ENCODE data around the gene COA6.

Gene COA6

DNA sequence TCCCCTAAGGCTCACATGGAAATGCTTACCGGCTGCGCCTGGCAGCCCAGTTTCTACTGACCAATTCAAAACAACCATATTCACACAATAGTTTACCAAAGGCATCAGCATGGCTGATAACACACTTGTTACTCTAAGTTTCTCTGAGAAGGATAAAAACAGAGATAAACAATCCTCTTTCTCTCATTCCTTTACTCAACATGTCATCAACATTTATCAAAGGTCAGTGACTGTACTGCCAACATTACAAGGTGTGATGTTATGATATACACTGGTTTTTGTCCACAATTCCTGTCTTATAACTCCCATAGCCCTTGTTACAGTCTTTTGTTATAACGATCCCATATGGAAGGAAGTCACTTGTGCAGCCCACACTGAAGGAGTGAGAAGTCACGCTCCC, 33.6 kb downstream of the COA6 start:
- H3K27ac Mint-ChIP-seq: no peak overlapping the region

DNA sequence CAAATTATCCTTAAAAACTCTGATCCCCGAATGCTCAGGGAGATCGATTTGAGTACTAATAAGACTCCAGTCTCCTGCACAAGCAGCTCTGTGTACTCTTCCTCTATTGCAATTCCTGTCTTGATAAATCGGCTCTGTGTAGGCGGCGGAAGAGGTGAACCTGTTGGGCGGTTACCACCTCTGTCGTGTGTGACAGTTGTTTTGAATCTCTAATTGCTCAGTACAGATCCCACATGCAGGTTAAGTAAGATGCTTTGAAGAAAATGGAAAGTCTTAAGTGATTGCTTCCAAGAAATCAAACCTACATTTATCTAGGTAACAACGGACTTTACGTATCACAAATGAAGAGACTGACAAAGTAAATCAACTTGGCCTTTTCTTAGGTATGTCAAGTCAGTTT, 35.5 kb downstream of the COA6 start:
- ATAC-seq (ENCODE audit: low read depth) (no peak), DNase-seq (ENCODE audit: low spot score in 2 of 2) (no peak)
- H3K9me3 Mint-ChIP-seq: no peaks in the 10 kb centered on the region
- H3K4me3 Mint-ChIP-seq: no peak overlapping the region
- H3K36me3 Mint-ChIP-seq: peaks cover 21% of the 10 kb centered on the region
- H3K27me3 Mint-ChIP-seq: no peaks in the 10 kb centered on the region
- H3K4me1 Mint-ChIP-seq: no peaks in the 10 kb centered on the region
- peak overlapping the region; percentile 17 for H3K27ac Mint-ChIP-seq

More for the DNA sequence above, 33.6 kb downstream of the COA6 start:
- no peak overlapping the region for H3K4me3 Mint-ChIP-seq
- ATAC-seq (ENCODE audit: low read depth) (no peak), DNase-seq (ENCODE audit: low spot score in 2 of 2) (no peak)
- no peaks in the 10 kb centered on the region for H3K27me3 Mint-ChIP-seq
- peaks cover 14% of the 10 kb centered on the region for H3K36me3 Mint-ChIP-seq
- no peaks in the 10 kb centered on the region for H3K9me3 Mint-ChIP-seq
- peaks cover 1% of the 10 kb centered on the region for H3K4me1 Mint-ChIP-seq

DNA sequence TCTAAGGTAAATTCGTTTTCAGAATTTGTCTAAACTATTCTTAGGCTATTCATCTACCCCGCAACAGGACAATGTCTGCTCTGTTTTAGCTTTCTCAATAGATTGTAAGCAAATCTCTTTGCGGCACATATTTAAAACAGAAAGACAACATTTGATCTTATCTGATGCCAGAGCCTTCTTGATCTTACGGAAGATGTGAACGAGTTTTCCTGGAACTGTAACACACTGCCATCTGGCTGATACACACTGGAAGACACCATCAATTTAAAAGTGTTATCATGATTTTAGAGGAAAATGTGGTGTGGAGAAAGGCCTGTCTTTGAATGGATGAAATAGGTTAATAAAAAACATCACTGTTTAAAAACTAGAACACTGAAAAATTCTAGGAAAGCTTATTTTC, 36.1 kb downstream of the COA6 start:
- no peaks in the 10 kb centered on the region for H3K9me3 Mint-ChIP-seq
- no peaks in the 10 kb centered on the region for H3K4me1 Mint-ChIP-seq
- DNase-seq (ENCODE audit: low spot score in 2 of 2): no peak
- H3K36me3 Mint-ChIP-seq: peaks cover 24% of the 10 kb centered on the region
- no peak for ATAC-seq (ENCODE audit: low read depth)
- no peak overlapping the region for H3K4me3 Mint-ChIP-seq
- H3K27ac Mint-ChIP-seq: no peak overlapping the region
- H3K27me3 Mint-ChIP-seq: no peaks in the 10 kb centered on the region

DNA sequence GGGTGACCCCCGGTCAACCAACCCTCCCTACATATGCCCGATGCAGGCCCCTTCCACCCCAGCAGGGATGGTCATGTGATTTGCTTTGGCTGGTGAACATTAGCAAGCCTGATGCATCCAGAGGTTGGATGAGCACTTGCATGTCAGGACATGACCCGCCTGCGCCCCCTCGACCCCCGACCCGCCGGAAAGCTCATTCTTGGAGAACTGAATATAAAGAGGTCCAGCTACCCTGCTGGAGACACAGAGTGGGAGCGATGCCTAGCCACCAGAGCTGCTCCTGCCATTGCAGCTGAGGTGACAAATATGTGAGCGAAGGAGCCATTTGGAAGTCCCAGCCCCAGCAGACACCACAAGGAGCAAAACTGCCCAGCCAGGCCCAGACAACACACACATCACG, 39.6 kb downstream of the COA6 start:
- Mint-ChIP-seq H3K27ac (no peak overlapping the region), H3K36me3 (peaks cover 39% of the 10 kb centered on the region), H3K9me3 (no peaks in the 10 kb centered on the region), H3K27me3 (no peaks in the 10 kb centered on the region), H3K4me1 (no peaks in the 10 kb centered on the region), H3K4me3 (no peak overlapping the region)
- ATAC-seq (ENCODE audit: low read depth) (no peak), DNase-seq (ENCODE audit: low spot score in 2 of 2) (no peak)

DNA sequence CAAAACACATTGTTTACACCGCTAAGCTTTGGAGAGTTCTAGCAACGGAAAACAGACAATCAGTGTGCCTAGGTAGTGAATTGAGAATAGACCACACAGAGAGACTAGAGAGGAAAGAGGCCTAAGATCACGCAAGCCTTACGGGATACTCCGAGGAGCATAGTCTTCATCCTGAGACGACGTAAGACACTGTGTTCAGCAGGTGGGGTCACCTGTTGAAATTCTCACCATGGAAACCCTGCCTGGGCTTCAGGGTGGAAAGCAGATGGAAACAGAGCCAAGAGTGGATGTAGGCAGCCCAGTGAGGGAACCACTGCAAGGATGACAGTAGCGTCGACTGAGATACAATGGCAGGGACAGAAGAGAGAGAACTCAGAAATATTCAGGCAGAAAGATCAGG, 40.2 kb downstream of the COA6 start:
- peaks cover 39% of the 10 kb centered on the region for H3K36me3 Mint-ChIP-seq
- H3K4me1 Mint-ChIP-seq: no peaks in the 10 kb centered on the region
- no peaks in the 10 kb centered on the region for H3K9me3 Mint-ChIP-seq
- ATAC-seq (ENCODE audit: low read depth): no peak
- H3K27me3 Mint-ChIP-seq: no peaks in the 10 kb centered on the region
- peak overlapping the region; percentile 19 for H3K27ac Mint-ChIP-seq
- no peak for DNase-seq (ENCODE audit: low spot score in 2 of 2)
- H3K4me3 Mint-ChIP-seq: no peak overlapping the region

DNA sequence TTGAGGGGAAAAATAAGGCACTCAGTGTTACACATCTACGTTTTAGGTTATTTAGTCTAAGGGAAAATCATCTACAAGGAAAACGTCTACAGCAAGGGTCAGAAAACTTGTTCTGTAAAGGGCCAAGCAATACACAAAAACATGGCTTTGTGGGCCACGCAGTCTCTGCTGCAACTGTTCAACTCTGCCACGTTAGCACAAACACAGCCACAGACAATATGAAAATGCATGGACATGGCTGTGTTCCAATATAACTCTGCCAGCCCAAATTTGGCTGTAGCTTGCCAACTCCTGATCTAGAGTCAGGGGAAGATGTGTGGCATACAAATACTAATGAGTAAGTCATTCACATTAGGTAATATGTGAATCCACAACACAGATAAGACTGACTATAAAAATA, 40.7 kb downstream of the COA6 start:
- Mint-ChIP-seq H3K4me1 (no peaks in the 10 kb centered on the region), H3K27me3 (no peaks in the 10 kb centered on the region), H3K36me3 (peaks cover 39% of the 10 kb centered on the region), H3K27ac (peak overlapping the region; percentile 28), H3K9me3 (no peaks in the 10 kb centered on the region), H3K4me3 (no peak overlapping the region)
- ATAC-seq (ENCODE audit: low read depth) (no peak), DNase-seq (ENCODE audit: low spot score in 2 of 2) (no peak)

DNA sequence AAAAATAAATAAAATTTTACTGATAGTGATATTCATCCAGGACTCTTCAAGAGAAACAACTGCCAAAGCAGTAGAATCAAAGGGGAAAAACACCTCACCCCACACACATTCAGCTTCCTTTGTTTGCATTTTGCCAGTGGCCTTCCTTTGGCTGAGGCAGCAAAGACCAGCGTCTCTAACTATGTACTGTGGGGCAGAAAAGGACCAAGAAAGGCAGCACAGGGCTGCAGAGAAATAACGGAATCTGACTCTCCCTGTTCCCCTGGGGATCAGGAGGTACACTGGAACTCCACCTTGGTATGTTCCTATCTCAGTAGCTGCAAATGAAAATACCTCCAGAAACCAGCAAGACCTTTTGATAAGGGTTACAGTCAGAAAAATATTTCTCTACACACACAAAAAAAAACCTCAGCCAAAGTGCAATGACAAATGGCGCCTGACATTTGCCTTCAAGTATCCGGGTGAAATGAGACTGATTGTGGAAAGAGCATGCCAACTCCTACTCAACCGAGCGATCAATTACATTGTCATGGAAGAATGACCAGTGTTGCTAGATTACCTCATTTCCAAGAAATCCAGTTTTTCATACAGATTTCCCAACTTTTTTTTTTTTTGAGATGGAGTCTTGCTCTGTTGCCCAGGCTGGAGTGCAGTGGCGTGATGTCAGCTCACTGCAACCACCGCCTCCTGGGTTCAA, 54.8 kb downstream of the COA6 start:
- Mint-ChIP-seq H3K36me3 (peaks cover 34% of the 10 kb centered on the region), H3K27me3 (no peaks in the 10 kb centered on the region), H3K9me3 (no peaks in the 10 kb centered on the region), H3K4me3 (no peak overlapping the region), H3K27ac (no peak overlapping the region), H3K4me1 (peaks cover 3% of the 10 kb centered on the region)
- ATAC-seq (ENCODE audit: low read depth) (no peak), DNase-seq (ENCODE audit: low spot score in 2 of 2) (no peak)

DNA sequence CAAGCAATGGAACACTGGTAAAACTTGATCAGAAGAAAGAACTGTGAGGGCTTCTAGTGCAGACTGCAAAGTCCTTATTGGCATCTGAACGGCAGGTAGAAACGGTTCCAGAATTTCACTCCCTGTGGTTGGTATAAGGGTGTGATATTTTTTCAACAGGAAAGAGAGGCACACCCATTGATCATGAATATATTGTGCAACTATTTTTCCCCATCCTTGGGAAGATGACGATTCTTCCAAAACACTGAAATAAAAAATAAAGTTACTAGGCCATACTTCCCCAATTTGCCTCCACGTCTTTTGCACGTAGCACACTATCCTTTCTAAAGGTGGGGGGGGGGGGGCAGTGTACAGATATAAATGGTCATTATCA, 56.2 kb downstream of the COA6 start:
- Mint-ChIP-seq H3K4me1 (peaks cover 3% of the 10 kb centered on the region), H3K4me3 (no peak overlapping the region), H3K27me3 (no peaks in the 10 kb centered on the region), H3K9me3 (no peaks in the 10 kb centered on the region), H3K27ac (no peak overlapping the region), H3K36me3 (peaks cover 32% of the 10 kb centered on the region)
- ATAC-seq (ENCODE audit: low read depth) (no peak), DNase-seq (ENCODE audit: low spot score in 2 of 2) (no peak)

DNA sequence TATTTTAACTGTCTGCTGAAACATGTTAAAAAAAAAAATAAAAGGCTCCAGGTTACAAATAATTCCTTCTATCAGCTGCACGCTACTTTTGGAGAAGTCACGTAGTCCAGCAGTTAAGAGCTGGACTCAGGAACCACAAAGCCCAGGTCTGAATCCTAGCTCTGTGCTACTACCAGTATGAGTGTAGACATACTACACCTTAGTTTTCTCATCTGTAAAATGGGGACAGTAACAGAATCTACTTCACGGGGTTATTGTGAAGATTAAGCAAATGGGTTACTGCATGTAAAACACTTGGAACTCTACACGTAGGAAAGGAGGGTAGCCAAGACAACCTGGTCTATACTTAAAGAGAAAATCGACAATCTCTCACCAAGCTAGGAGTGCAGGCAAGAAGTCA, 57.4 kb downstream of the COA6 start:
- H3K27ac Mint-ChIP-seq: no peak overlapping the region
- H3K36me3 Mint-ChIP-seq: peaks cover 41% of the 10 kb centered on the region

DNA sequence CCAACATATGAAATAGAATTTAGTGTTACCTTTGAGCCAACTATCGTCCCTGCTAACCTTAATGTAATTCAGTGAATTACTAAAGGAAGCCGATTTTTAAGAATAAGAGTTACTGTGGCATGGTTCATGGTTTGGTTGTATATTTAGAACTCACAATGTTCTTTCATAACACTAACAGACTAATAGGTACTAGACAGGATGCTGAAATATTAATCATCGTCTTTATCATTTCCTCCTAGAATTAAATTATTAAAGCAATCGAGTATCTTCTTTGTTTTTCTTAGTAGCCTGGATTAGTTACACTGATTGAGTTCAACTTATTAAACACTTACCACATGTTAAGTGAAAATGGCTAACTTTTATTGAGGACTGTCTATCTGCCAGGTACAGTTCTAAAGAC, 58.0 kb downstream of the COA6 start:
- no peaks in the 10 kb centered on the region for H3K27me3 Mint-ChIP-seq
- no peak for ATAC-seq (ENCODE audit: low read depth)
- H3K9me3 Mint-ChIP-seq: no peaks in the 10 kb centered on the region
- H3K4me1 Mint-ChIP-seq: peaks cover 3% of the 10 kb centered on the region
- no peak overlapping the region for H3K27ac Mint-ChIP-seq
- DNase-seq (ENCODE audit: low spot score in 2 of 2): no peak
- H3K36me3 Mint-ChIP-seq: peaks cover 39% of the 10 kb centered on the region
- H3K4me3 Mint-ChIP-seq: no peak overlapping the region

More for the DNA sequence above, 57.4 kb downstream of the COA6 start:
- DNase-seq (ENCODE audit: low spot score in 2 of 2) (no peak), ATAC-seq (ENCODE audit: low read depth) (no peak)
- Mint-ChIP-seq H3K4me3 (no peak overlapping the region), H3K4me1 (peaks cover 3% of the 10 kb centered on the region), H3K27me3 (no peaks in the 10 kb centered on the region), H3K9me3 (no peaks in the 10 kb centered on the region)

DNA sequence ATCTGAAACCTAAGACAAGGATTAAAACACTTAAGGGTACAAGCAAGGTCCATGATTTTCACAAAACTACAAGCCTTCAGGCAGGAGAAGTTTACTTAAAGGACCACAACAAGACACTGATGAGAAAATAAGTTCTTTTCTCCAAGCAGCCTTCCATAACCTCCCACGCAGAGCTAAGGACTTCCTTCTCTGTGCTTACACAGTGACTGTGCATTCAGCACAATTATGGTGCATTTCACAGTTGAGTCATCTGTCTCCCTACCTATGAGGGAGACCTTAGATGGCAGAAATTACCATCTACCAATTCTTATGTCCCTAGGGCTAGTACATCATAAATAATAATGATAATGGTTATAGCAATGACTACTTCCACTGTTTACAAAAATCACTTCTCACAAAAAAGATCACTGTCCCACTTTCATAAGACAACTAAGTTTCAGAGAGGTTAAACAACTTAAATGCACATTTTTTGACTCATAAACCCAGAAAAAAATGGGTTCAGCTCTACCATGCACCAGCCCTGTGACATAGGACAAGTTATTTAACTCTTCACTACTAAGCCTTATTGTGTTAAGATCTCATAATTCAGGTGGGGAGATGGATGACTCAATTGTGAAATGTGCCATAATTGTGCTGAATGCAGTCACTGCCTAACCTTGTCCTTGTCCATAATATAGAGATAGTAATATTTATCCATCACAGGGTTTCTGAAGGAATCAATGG, 60.5 kb downstream of the COA6 start:
- Mint-ChIP-seq H3K4me1 (peaks cover 3% of the 10 kb centered on the region), H3K27ac (no peak overlapping the region), H3K9me3 (no peaks in the 10 kb centered on the region), H3K27me3 (no peaks in the 10 kb centered on the region), H3K36me3 (peaks cover 40% of the 10 kb centered on the region), H3K4me3 (no peak overlapping the region)
- ATAC-seq (ENCODE audit: low read depth) (no peak), DNase-seq (ENCODE audit: low spot score in 2 of 2) (no peak)
